ENCODE measurements around the gene LMO2.
"Not testable (repeated sequence)": the region's sequence is repeated elsewhere in the genome, so short reads cannot be mapped to it uniquely, and the experiment has no call there.

The LMO2 gene

GRCh38 chr11:33861941-33862589, 29.8 kb downstream of the LMO2 start:
- DNase-seq (ENCODE audit: low read depth, low spot score) = no peak

DNA sequence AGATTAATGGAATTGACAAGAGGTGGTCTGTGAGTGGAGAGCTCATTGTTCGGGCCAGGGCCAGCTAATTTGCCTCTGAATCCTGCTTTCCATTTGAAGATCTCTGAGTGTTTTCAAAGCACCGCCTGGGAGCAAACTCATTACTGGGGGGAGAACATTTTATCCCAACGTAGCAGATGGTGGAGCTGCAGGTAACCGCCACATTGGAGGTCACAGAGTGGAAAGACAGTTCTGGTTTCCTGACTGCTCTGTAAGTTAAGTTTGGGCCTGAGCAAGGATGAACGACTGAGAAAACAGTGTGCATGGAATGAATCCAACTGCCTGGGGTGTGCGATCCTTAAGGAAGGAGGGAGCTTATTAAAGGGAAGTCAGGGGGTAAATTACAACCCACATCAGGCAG, 30.5 kb downstream of the LMO2 start:
- DNase-seq (ENCODE audit: low read depth, low spot score) = no peak

DNA sequence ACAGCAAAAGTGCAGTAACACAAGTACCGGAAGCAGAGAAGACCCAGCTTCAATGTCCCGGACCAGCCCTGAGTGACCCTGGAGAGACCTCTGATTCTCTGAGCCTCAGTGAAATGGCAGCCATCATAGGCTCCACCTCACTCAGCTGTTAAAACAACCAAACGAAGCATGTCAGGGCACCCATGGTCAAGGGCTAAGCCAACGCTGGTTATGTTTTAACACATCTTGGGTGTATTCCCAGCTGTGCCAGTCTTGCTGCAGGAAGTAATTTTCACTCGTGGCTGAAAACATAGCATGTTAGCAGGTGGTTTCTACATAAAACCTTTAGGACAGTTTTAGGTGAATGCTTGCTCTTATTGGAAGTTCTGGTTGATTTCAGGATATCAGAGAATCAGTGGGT, 30.9 kb downstream of the LMO2 start:
- DNase-seq (ENCODE audit: low read depth, low spot score) = no peak

GRCh38 chr11:33859306-33859705, 32.6 kb downstream of the LMO2 start:
- DNase-seq (ENCODE audit: low read depth, low spot score) = no peak

DNA sequence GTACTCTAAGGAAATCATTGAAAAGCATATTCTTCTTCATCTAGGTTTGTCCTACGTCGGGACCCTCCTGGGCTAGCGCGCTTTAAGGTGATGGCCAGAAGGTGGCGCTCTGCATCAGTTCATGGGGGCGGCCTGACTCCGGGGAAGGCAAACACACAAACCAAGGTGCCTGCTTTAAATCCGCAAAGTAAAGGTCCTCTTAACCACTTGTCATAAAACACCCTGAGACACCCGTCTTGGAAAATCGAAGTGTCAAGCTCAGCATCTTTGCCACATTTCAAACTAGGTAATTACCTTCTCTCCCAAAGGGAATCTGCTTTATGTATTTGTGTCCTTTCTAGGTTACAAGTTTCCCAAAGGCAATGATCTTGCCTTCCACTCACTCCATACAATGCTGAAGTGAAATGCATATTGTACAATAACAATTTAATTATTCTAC, 33.9 kb downstream of the LMO2 start:
- DNase-seq (ENCODE audit: low read depth, low spot score) = peak; percentile 65

GRCh38 chr11:33855500-33855899, 36.4 kb downstream of the LMO2 start:
- no peak for DNase-seq (ENCODE audit: low read depth, low spot score)

DNA sequence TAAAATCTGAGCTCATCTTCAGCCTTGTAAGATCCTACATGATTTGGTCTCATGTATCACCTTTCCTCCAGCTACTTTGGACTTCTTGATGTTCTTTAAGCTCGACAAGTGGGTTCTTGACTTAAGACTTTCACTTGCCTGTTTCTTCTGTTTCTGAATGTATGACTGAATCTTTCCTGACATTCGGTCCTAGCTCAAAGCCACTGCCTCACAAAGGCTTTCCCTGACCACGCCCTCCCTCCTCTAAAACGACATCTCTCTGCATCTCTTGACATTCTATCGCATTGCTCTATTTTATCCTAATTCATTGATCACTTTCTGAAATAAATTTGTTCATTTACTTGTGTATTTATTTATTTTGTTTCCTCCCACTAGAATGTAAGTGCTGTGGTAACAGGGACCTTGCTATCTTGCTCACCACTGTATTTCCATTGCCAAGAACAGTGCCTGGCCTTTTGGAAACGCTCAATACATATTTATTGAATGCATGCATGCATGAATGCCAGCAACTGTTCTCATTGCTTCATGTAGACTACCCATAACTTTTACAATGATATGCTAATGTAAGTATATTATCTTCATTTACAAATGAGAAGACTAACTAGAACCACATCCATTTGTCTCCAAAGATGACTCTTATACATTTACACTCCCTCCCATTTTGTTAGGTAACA, 43.0 kb downstream of the LMO2 start:
- no peak for DNase-seq (ENCODE audit: low read depth, low spot score)

DNA sequence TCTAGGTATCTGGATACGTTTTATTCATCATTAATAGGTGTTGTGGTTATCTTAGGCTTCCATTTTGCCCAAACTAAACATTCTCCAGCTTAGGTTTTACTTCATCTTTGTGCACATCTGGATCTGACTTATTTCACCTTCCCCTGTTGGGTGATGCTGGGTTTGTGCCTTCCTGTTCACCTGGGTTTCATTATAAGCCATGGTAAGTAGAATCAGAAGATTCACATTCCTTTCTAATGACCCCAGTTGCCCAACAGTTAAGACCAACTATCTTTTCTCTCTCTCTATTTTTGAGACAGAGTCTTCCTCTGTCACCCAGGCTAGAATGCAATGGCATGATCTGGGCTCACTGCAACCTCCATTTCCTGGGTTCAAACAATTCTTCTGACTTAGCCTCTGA, 44.6 kb downstream of the LMO2 start:
- no peak for DNase-seq (ENCODE audit: low read depth, low spot score)

DNA sequence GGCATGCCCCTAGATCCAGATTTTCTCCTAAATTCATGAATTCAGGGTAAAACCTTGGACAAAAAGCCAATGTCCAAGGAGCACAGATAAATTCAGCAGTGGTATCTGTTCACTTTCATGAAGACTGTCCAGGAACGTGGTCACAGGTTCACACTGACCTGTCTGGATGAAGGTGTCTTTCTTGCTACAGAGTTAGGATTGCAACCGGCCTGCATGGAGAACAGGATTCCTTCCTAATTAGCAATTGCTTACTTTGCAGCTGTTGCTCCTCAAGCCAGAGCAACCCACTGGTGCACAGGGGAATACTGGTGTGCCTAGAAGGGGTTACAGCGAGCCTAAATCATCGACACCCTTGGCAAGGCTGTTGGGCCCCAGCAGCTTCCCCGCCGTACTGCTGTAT, 47.6 kb downstream of the LMO2 start:
- no peak for DNase-seq (ENCODE audit: low read depth, low spot score)

DNA sequence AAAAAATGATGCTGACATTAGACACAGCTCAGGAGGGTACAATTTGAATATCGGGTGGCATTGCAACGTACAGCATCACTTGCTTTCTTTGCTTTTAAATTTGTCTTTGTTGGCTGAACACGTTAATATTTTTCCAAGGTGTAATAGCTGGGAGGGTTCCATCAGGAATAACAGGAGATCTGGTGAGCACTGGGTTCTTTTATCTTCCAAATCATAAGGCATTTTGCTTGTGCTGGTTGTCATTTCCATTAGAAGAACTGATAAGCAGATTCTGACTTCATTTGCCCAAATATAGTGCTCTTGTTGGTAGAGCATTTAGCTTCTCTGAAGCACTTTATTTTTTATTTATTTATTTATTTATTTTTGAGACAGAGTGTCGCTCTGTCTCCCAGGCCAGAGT, 48.9 kb downstream of the LMO2 start:
- no peak for DNase-seq (ENCODE audit: low read depth, low spot score)

DNA sequence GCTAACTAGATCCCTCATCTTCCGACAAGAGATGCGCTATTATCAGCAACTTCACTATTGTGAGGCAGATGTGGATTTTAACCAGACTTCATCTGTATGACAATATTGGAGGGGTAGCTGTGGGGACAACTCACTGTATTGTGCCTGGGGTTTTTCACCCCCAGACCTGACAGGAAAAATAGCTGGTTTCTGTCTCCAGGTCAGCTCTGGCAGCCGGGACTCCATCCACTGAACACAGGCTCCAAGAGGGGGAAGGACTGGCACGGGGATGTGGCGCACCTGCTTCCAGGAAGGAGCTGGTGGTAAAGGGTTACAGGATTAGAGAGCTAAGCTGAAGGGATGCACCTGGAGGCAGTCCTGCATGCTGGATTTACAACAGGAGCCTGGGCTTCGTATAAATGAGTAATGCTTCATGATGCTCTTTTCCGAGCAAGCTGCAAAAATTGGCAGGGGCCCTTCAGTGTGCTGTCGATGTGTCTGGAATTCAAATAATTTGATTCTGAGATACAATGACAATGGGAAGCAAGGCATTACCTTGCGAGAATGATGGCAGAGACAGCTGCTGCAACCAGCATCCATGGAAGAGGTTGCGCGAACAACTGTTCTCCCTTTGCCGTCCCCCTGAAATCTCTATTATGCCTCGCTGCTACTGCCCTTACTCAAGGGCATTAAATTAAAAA, 49.5 kb downstream of the LMO2 start:
- DNase-seq (ENCODE audit: low read depth, low spot score) = no peak

- DNase-seq (ENCODE audit: low read depth, low spot score) = not testable (repeated sequence)
Measured at GRCh38 chr11:33838234-33838633, 53.6 kb downstream of the LMO2 start.

GRCh38 chr11:33837334-33837733, 54.5 kb downstream of the LMO2 start:
- DNase-seq (ENCODE audit: low read depth, low spot score) = not testable (repeated sequence)

- no peak for DNase-seq (ENCODE audit: low read depth, low spot score)
Measured at GRCh38 chr11:33835143-33835878, 56.6 kb downstream of the LMO2 start.

DNA sequence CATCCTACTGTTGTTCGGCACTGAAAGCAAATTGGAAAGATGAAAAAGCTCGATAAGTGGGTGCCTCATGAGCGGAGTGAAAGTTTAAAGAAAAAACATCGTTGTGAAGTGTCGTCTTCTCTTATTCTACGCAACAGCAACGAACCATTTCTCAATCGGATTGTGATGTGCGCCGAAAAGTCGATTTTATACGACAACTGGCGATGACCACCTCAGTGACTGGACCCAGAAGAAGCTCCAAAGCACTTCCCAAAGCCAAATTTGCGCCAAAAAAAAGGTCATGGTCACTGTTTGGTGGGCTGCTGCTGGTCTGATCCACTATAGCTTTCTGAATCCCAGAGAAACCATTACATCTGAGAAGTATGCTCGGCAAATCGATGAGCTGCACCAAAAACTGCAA, 59.2 kb downstream of the LMO2 start:
- DNase-seq (ENCODE audit: low read depth, low spot score) = no peak

- DNase-seq (ENCODE audit: low read depth, low spot score) = no peak
Measured at GRCh38 chr11:33830903-33831648, 60.8 kb downstream of the LMO2 start.

DNA sequence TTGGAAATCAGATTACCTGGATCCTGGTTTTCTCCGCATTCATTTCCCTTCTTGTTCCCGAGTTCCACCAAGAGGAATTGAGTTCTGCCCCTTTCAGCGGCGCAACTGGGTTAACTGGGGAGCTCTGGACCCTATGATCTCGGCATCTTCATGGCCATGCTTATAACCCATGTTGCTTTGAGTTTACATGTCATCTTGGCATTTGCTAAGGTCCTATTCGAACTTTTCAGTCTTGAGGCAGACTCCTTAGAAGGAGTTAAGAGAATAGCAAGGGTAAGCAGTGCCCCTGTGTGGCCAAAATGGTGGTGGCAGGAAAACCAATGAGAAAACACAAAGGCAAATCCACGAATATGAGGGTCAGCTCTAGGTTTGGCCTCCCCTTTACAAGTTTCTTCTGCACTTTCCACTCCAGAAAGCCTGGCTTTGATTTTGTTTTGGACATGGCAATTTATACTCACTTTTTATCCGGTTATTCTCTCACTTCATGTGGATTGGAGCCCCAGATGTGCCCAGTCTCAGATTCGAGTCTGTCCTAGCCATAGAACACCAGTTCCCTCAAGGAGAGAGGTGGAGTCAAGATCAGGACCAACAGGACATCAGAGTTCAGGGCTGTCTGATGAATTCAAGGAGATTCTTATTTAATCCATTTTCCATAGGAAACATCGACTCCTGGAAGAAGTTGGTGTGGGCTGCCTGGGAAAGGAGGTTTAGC, 62.3 kb downstream of the LMO2 start:
- DNase-seq (ENCODE audit: low read depth, low spot score) = peak; percentile 56

DNA sequence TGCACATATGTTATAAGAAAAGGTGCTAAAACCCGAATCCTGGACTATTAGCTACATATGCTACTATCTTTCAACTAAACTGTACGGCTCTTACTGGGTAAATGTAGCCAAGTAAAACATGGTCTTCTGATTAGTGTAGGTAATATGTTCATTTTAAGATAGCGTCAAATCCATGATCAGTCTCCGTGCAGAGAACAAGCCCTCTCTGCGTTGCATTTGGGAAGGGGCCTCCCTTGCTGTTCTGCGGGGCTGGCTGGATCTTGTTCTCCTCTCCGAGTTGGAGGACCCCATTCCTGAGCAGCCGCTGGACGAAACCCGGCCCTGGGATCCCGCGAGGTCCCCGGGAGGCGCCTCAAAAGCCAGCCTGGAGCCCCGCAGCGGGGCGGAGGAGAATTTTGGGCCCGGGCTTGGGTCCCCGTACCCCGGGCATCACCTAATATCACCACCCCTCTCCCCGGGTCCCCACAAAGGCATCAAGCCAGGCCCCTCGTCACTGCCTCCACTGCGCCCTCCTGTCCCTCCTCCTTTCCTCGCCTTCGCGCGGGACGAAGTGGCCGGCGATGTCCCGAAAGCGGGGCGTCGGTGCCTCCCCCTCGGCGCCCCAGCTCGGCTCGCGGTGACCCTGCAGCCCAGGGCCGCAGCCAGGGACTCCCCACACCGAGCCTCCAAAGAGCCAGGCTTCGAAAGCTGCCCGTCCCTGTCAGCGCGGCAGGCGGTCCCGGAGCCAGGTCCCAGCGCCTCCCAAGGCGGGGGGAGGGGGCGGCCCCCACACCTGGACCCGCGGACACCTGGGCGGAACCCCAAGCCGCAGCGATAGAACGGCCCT, 63.1 kb downstream of the LMO2 start:
- DNase-seq (ENCODE audit: low read depth, low spot score) = no peak

DNA sequence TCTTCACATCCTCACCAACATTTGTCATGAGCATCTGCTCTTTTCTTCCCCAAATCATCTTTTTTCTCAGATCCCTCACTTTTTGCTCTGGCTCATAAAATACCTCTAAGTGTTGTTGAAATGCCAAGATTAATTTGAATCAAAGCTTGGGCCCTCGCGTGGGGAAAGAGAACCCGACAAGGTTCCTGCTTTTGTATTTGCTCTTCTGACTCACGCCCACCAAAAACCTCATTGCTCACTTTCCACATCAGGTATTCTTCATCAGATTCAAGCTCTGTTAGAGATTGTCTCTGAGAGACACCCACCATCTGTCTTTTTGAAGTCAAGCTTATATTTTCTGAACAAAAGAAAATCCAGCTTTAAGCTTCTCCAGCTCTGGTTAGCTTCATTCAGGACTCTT, 64.7 kb downstream of the LMO2 start:
- no peak for DNase-seq (ENCODE audit: low read depth, low spot score)

Data from smooth muscle cell of the brain vasculature (primary cell).